K562 (cell line): ENCODE data around the gene SLC8A2. TPM values are rescaled to one million over a fixed set of nuclear protein-coding genes. Genes with fewer than 3 reads are reported as not detected.

Experiments
- ARHGAP35 ChIP-seq: fragments of 450-650 bp; IDR thresholded peaks from 2 replicates; pipeline ENCODE4 v1.6.1; 2018; ENCODE audit not compliant: partially characterized antibody
- CREB1 ChIP-seq, 2 experiments: sonication (generic) in 1 of 2; formaldehyde crosslinking in 1 of 2; IDR thresholded peaks; 2 replicates each; pipeline versions ENCODE4 v1.6.1 to v1.8.0; 2012 to 2022; ENCODE audit warnings: inconsistent platforms in 1 of 2, mild to moderate bottlenecking in 1 of 2, missing genetic modification reagents in 1 of 2, moderate library complexity in 1 of 2
- ELF4 ChIP-seq: fragments of 450-650 bp; formaldehyde crosslinking; IDR thresholded peaks from 2 replicates; pipeline ENCODE4 v1.4.0; 2022; ENCODE audit warnings: missing genetic modification characterization
- EWSR1 ChIP-seq: fragments of 450-650 bp; IDR thresholded peaks from 2 replicates; pipeline ENCODE4 v1.6.1; 2018; ENCODE audit warnings: borderline replicate concordance, mild to moderate bottlenecking, low read depth, moderate library complexity; ENCODE audit not compliant: partially characterized antibody
- EZH2 ChIP-seq: IDR thresholded peaks from 2 replicates; pipeline ENCODE4 v1.6.1; 2012; ENCODE audit warnings: low read depth, mild to moderate bottlenecking, inconsistent platforms, low read length, borderline replicate concordance
- HDAC2 ChIP-seq: fragments of 450-650 bp; IDR thresholded peaks from 2 replicates; pipeline ENCODE4 v1.6.1; 2016; ENCODE audit warnings: mild to moderate bottlenecking
- HDGF ChIP-seq: fragments of 450-650 bp; IDR thresholded peaks from 2 replicates; pipeline ENCODE4 v1.6.1; 2016
- MYNN ChIP-seq, 2 experiments: sonication (generic); formaldehyde crosslinking in 1 of 2; IDR thresholded peaks; 2 replicates each; pipeline versions ENCODE4 v1.5.0 to v1.6.1; 2016 to 2020; ENCODE audit warnings: antibody characterized with exemption in 1 of 2, missing genetic modification reagents in 1 of 2
- NFE2L1 ChIP-seq: fragments of 450-650 bp; IDR thresholded peaks from 2 replicates; pipeline ENCODE4 v1.6.1; 2016; ENCODE audit warnings: missing genetic modification characterization, low read depth, mild to moderate bottlenecking, missing compliant biosample characterization, moderate library complexity, borderline replicate concordance
- NRF1 ChIP-seq, 2 experiments: fragments of 450-650 bp; IDR thresholded peaks in 1 of 2; conservative IDR thresholded peaks in 1 of 2; 2 replicates each; pipeline ENCODE4 v1.6.1; 2014; ENCODE audit warnings: mild to moderate bottlenecking in 2 of 2
- RBFOX2 ChIP-seq: fragments of 200-400 bp; formaldehyde crosslinking; IDR thresholded peaks from 2 replicates; pipeline ENCODE4 v1.6.1; 2017; ENCODE audit warnings: low read depth, mild to moderate bottlenecking, low read length, moderate library complexity
- TAL1 ChIP-seq: fragments of 450-650 bp; IDR thresholded peaks from 2 replicates; pipeline ENCODE4 v1.6.1; 2016; ENCODE audit warnings: mild to moderate bottlenecking
- ZNF197 ChIP-seq: fragments of 200-800 bp; sonication (Bioruptor generic); IDR thresholded peaks from 2 replicates; pipeline ENCODE4 v1.6.1; 2016; ENCODE audit warnings: low read depth, missing genetic modification characterization, missing compliant biosample characterization
- ZNF445 ChIP-seq: fragments of 250-450 bp; sonication (Bioruptor Pico); IDR thresholded peaks from 2 replicates; pipeline ENCODE4 v1.4.0; 2020; ENCODE audit warnings: low read depth, mild to moderate bottlenecking, moderate library complexity
- ZNF740 ChIP-seq, 3 experiments: fragments of 200-800 bp in 1 of 3; sonication (Bioruptor generic) in 1 of 3; sonication (generic) in 1 of 3; formaldehyde crosslinking in 1 of 3; IDR thresholded peaks; 2 replicates each; pipeline versions ENCODE4 v1.6.1 to v1.8.0; 2016 to 2022; ENCODE audit warnings: mild to moderate bottlenecking in 2 of 3, missing compliant biosample characterization in 2 of 3, missing genetic modification characterization in 2 of 3, missing genetic modification reagents in 1 of 3
- polyA plus RNA-seq, 8 experiments: library from polyadenylated mRNA; depleted of rRNA in 4 of 8; stranded (reverse) in 5 of 8; unstranded in 3 of 8; fragments of >200 nt; fragmentation: Nextera tagmentation in 2 of 8; fragmentation: Illumina TruSeq in 1 of 8; extraction: Ambion mirVana in 2 of 8; extraction: Trizol in 1 of 8; gene quantifications; 2 replicates each; pipeline versions ENCODE4 v1.2.1 to v1.2.3, GENCODE V29; 2011 to 2014; ENCODE audit warnings: inconsistent platforms in 1 of 8, missing spikeins in 1 of 8
- total RNA-seq, 7 experiments: library from RNA; depleted of rRNA in 6 of 7; stranded (reverse); fragments of >200 nt in 6 of 7; fragmentation: Illumina TruSeq in 2 of 7; extraction: Trizol in 2 of 7; gene quantifications; 2 replicates each; pipeline versions ENCODE4 v1.2.1 to v1.2.3, GENCODE V29; 2011 to 2021; ENCODE audit warnings: low replicate concordance in 1 of 7
- TF ChIP-seq, protein P1 (sequence below): fragments of 250-450 bp; sonication (Bioruptor Pico); IDR thresholded peaks from 2 replicates; pipeline ENCODE4 v1.4.0; 2020; ENCODE audit warnings: mild to moderate bottlenecking, moderate library complexity
- TF ChIP-seq, protein P2 (sequence below), 2 experiments: fragments of 450-650 bp in 1 of 2; sonication (generic) in 1 of 2; formaldehyde crosslinking in 1 of 2; IDR thresholded peaks in 1 of 2; conservative IDR thresholded peaks in 1 of 2; 2 replicates each; pipeline versions ENCODE4 v1.6.1 to v1.8.1; 2016 to 2023; ENCODE audit warnings: mild to moderate bottlenecking in 2 of 2, moderate library complexity in 2 of 2, inconsistent platforms in 1 of 2, missing genetic modification reagents in 1 of 2

Gene SLC8A2
- total and polyA plus RNA-seq, 9 of the 15 experiments (the other 6 are each of a cell fraction or from before 2014, with no cell fraction given): 0.07 to 0.66 (median 0.24) TPM; not detected in 3

GRCh38 chr19:47483800-47484690 lies 12.4 kb upstream of the SLC8A2 start, which contains the start of gene KPTN (continued):
- no peak for TF ChIP-seq HDGF
- peak; percentile 17; the same call in 1 of the 2 replicates for TF ChIP-seq HDAC2
- peak; percentile 85 for TF ChIP-seq RBFOX2
- no peak for TF ChIP-seq TAL1
- TF ChIP-seq NRF1 (conservative IDR thresholded peaks at IDR 0.05 in 1 of 2, IDR thresholded peaks at IDR 0.05 in 1 of 2): peak; percentile 76 to 82
- TF ChIP-seq ZNF445 (CRISPR knock-in tag): no peak
- no peak for TF ChIP-seq EWSR1
- TF ChIP-seq, protein P1, sequence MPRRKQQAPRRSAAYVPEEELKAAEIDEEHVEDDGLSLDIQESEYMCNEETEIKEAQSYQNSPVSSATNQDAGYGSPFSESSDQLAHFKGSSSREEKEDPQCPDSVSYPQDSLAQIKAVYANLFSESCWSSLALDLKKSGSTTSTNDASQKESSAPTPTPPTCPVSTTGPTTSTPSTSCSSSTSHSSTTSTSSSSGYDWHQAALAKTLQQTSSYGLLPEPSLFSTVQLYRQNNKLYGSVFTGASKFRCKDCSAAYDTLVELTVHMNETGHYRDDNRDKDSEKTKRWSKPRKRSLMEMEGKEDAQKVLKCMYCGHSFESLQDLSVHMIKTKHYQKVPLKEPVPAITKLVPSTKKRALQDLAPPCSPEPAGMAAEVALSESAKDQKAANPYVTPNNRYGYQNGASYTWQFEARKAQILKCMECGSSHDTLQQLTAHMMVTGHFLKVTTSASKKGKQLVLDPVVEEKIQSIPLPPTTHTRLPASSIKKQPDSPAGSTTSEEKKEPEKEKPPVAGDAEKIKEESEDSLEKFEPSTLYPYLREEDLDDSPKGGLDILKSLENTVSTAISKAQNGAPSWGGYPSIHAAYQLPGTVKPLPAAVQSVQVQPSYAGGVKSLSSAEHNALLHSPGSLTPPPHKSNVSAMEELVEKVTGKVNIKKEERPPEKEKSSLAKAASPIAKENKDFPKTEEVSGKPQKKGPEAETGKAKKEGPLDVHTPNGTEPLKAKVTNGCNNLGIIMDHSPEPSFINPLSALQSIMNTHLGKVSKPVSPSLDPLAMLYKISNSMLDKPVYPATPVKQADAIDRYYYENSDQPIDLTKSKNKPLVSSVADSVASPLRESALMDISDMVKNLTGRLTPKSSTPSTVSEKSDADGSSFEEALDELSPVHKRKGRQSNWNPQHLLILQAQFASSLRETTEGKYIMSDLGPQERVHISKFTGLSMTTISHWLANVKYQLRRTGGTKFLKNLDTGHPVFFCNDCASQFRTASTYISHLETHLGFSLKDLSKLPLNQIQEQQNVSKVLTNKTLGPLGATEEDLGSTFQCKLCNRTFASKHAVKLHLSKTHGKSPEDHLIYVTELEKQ: no peak
- peak; percentile 74 for TF ChIP-seq ELF4 (CRISPR knock-in tag)
- peak; percentile 99 for TF ChIP-seq CREB1 (IDR thresholded peaks at IDR 0.05)
- peak; percentile 100 for TF ChIP-seq CREB1 (CRISPR knock-in tag; IDR thresholded peaks at IDR 0.05)
- no peak for TF ChIP-seq EZH2
- TF ChIP-seq MYNN (IDR thresholded peaks at IDR 0.05): no peak
- TF ChIP-seq MYNN (CRISPR knock-in tag; IDR thresholded peaks at IDR 0.05): no peak
- TF ChIP-seq, protein P2, sequence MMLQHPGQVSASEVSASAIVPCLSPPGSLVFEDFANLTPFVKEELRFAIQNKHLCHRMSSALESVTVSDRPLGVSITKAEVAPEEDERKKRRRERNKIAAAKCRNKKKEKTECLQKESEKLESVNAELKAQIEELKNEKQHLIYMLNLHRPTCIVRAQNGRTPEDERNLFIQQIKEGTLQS (IDR thresholded peaks at IDR 0.05): no peak
- TF ChIP-seq, protein P2 (CRISPR knock-in tag; conservative IDR thresholded peaks at IDR 0.05): no peak
- TF ChIP-seq NFE2L1 (tag): no peak
- no peak for TF ChIP-seq ARHGAP35
- TF ChIP-seq ZNF740 (CRISPR knock-in tag; IDR thresholded peaks at IDR 0.05): no peak; the same call in 1 of the 2 replicates
- TF ChIP-seq ZNF740 (tag; IDR thresholded peaks at IDR 0.05): no peak
- peak; percentile 43; the same call in 1 of the 2 replicates for TF ChIP-seq ZNF197
